ENCODE measurements around the gene WASHC4.

The WASHC4 gene

DNA sequence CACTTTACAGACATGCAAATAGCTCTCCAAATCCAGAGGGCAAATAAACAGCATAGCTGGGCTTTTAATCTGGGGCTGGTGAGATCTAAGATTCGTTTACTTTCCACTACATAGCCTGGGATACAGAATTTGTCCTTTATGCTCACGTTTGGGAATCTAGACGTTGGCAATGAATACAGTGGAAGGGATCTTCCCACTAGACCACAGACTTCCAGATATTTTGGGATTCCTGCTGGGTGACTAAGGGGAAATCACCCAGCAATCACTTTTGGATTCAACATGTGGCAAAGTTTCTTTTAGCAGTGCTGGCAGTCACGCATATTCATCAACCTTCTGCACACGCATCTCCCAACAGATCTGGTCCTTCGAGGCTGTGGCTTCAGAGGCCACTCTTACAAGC, 104.9 kb downstream of the WASHC4 start:
- DNase-seq, result no peak

DNA sequence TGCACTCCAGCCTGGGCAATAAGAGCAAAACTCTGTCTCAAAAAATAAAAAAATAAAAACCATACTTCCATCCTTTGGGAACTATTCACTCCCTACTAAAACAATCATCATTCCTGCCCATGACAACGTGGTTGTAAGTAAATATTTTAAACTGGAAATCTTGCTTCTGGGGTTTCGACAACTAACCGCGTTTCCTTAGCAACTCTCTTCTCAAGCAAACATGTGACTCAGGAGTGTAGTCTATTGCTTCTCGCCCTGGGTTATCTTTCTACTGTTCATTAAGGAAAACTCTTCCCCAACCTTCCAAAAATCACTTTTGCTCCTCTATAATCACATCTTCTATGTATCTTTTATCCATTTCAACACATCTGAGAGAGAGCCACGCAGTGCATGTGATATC, 106.6 kb downstream of the WASHC4 start:
- DNase-seq, result no peak

DNA sequence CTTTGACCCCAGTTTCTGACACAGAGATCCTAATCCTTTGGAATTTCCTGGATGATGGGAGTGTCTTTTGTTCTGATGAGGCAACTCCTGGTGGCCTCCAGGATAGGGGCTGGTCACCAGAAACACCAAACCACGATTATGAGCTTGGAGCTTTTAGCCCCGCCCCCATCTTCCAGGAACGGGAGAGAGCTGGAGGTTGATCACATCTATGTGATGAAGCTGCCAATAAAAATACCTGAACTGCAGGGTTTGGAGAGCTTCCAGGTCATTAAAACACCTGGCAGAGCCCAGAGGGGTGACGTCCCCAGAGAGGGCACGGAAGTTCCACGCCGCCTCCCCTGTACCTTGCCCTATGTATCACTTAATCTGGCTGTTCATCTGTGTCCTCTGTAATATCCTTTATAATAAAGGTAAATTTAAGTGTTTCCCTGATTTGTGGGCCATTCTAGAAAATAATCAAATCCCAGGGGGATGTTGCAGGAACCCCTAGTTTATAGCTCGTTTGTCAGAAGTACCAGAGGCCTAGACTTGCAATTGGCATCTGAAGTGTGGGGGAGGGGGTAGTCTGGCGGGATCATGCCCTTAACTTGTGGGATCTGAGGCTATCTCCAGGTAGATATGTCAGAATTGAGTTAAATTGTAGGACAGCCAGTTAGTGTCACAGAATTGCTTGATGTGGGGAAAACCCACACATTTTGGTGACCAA, 107.3 kb downstream of the WASHC4 start:
- DNase-seq, result no peak

DNA sequence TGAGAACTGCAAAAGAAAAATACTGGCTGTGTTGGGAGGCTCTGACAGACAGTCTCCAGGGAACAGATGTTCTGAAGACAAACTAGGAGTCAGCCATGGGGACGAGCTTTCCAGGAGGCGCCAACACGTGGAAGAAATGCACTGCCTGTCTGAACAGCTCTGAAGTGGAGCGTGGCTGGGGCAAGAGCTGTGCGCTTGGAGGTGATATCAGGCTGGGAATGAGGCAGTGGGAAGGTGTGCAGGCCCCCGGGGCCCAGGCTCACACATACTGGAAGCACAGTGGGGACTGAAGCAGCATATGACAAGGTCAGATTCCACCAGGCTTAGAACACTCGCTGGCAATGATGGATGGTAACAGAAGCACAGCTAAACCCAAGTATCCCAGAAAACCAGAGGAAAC, 110.9 kb downstream of the WASHC4 start:
- DNase-seq, result no peak
